Right cardiac atrium (tissue), 5 donors: ENCODE measurements around the gene GNAQ. TPM values are rescaled to one million over a fixed set of nuclear protein-coding genes. Genes with fewer than 3 reads are reported as not detected.
A peak's percentile ranks its signal among the peaks of the same experiment; 100 is the strongest.
"Not testable (repeated sequence)": the region's sequence is repeated elsewhere in the genome, so short reads cannot be mapped to it uniquely, and the experiment has no call there.

Experiments used
- ATAC-seq, 2 donors: fragments of 200-7000 bp; cut with Tn5 transposase; one replicate each; pipeline versions ENCODE4 v1.8.0 to v1.9.1; 2020; ENCODE audit warnings: moderate library complexity in 2 of 2, mild to moderate bottlenecking in 1 of 2
- DNase-seq, 3 donors: peaks; one replicate each; pipeline ENCODE4 v3.0.0-alpha.2; 2020
- H3K27ac ChIP-seq: one replicate; pipeline ENCODE4 v1.5.1; 2013; ENCODE audit warnings: mild to moderate bottlenecking, low read length, control low read depth, moderate library complexity
- H3K27me3 ChIP-seq: one replicate; pipeline ENCODE4 v1.6.1; 2013; ENCODE audit not compliant: control insufficient read depth, insufficient read depth
- H3K4me1 ChIP-seq: one replicate; pipeline ENCODE4 v1.6.1; 2013; ENCODE audit warnings: low read length; ENCODE audit not compliant: control insufficient read depth, insufficient read depth
- H3K4me3 ChIP-seq: one replicate; pipeline ENCODE4 v1.5.1; 2013; ENCODE audit warnings: low read length, control low read depth
- H3K9me3 ChIP-seq: one replicate; pipeline ENCODE4 v1.6.1; 2013; ENCODE audit warnings: low read length; ENCODE audit not compliant: control insufficient read depth
- WGBS: extraction: QIAGEN DNeasy Blood & Tissue Kit; methylation state at CpG from one replicate; pipeline ENCODE4 v1.1.7; 2013; 5-methylcytosine and 5-hydroxymethylcytosine counted together
- intact Hi-C, 4 donors: fragments of 100-400 bp; cut with DNase I; formaldehyde crosslinking; loops; one replicate each; pipeline versions ENCODE4 v1.11.0 to v1.14.0; 2022 to 2023
- polyA plus RNA-seq: library from polyadenylated mRNA; stranded (reverse); fragments of 200-250 nt; gene quantifications from one replicate; pipeline ENCODE4 v1.2.3, GENCODE V29; 2013
- total RNA-seq, 4 donors: library from RNA; stranded (reverse); fragmentation: NEBNext Ultra II Directional; extraction: Animal tissue kit (Norgen Biotek cat#: 25700); gene quantifications; one replicate each; pipeline ENCODE4 v1.2.1, GENCODE V29; 2021
- donor health status: healthy with polysubstance abuse.
- donor health status: DM: no; HTN: yes; CAD: no.
- donor health status: DM: no; HTN: no; CAD: no.
- donor health status: DM: no; HTN: yes; CAD: no; lungs with severe emphysema.
- donor health status: DM: yes; HTN: yes; CAD: no.

GNAQ gene
- total and polyA plus RNA-seq, 5 donors = 6.0 to 18.1 (median 16.4) TPM

DNA sequence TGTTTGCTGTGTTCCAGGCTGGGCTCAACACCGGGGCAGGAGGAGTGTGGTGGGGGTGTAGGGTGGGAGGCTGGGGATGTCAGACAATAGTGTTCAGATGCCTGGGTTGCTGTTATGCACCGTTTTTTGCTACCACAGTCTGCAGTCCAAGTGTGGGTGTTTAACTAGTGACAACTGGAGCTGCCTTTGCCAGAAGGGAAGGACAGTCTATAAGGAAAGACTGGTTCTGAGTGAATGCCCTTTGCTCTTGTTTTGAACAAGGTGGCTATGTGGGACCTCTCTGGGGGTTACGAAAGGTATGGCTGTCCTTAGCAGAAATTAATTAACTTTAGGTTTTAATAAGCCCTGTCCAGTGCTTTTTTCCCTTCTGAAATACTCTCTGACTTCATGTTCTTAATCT, 265.0 kb downstream of the GNAQ start:
- no peaks in the 10 kb centered on the region for H3K9me3 ChIP-seq
- H3K27ac ChIP-seq = no peak overlapping the region
- 79% methylated on average over 3 of the region's 3 CpGs for WGBS
- intact Hi-C loops = no loop called here
- no peak for ATAC-seq
- DNase-seq = no peak
- H3K4me1 ChIP-seq = no peaks in the 10 kb centered on the region
- no peaks in the 10 kb centered on the region for H3K27me3 ChIP-seq
- H3K4me3 ChIP-seq = no peak overlapping the region

DNA sequence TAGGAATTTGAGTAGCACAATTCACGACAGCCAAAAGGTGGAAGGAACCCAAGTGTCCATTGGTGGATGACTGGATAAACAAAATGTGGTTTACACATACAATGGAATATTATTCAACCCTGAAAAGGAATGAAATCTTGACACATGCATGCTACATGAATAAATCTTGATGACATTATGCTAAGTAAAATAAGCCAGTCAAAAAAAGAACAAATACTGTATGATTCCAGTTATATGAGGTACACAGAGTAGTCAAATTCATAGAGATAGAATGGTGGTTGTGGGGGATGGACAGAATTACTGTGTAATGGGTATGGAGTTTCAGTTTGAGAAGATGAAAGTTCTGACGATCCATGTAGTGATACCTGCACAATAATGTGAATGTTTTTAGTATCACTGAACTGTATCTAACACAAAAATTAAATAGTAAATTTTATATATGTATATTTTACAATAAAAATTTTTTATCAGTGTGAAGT, 265.8 kb downstream of the GNAQ start:
- no peak overlapping the region for H3K27ac ChIP-seq
- WGBS = 85% methylated on average over 2 of the region's 2 CpGs
- H3K4me1 ChIP-seq = no peaks in the 10 kb centered on the region
- no peak overlapping the region for H3K4me3 ChIP-seq
- intact Hi-C loops = no loop called here
- DNase-seq (no peak), ATAC-seq (no peak)
- no peaks in the 10 kb centered on the region for H3K9me3 ChIP-seq
- H3K27me3 ChIP-seq = no peaks in the 10 kb centered on the region

DNA sequence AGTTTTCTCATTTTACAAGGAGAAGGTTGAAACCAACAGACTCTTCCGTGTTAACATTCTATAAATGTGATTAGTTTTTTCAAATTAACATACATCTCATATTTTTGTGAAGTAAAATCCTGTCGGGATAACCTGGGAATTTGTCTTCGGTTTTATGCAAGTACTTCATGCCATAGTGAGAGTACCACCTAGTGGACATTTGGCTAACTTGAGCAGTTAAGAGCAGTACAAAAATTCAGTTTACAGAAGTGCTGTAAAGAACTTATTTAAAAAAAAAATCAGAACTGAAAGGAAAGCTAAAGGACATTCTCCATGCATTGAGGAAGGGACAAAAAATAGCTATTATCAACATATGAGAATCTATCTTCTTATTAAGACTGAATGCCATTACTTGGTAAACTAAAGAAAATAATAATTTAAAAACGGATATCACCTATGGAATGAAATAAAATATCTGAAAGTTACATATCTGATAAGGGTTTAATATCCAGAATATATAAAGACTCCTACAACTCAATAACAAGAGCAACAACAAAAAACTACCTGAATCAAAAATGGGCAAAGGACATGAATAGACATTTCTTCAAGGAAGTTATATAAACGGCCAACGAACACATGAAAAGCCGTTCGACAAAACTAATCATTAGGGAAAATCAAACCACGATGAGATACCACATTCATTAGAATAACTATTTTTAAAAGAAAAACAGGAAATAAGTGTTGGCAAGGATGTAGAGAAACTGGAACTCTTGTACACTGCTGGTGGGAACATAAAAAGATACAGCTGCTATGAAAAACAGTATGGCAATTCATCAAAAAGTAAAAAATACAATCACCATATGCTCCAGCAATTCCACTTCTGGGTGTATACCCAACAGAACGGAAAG, 266.5 kb downstream of the GNAQ start:
- H3K27me3 ChIP-seq = no peaks in the 10 kb centered on the region
- 69% methylated on average over 10 of the region's 10 CpGs for WGBS
- H3K27ac ChIP-seq = no peak overlapping the region
- intact Hi-C loops = no loop called here
- no peaks in the 10 kb centered on the region for H3K9me3 ChIP-seq
- DNase-seq (no peak), ATAC-seq (no peak)
- no peak overlapping the region for H3K4me3 ChIP-seq
- no peaks in the 10 kb centered on the region for H3K4me1 ChIP-seq

DNA sequence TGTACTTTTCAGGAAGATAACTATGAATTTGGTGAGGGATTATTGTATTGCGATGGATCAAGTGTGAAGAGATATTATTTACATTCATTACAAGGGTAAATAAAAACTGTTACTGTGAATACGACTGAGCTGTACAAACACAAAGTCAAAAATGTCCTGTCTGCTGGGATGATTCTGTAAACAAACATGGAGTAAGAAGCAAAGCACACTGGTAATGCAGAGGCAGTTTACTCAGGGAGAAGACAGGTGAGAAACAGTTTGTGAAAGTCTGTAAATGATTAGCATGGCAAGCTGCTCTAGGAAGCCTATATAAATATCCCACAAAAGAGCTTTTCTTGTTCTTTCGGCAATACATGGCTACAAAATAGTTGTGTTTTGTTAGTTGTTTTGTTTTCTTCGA, 268.0 kb downstream of the GNAQ start:
- Histone ChIP-seq H3K4me1 (no peaks in the 10 kb centered on the region), H3K27me3 (no peaks in the 10 kb centered on the region), H3K27ac (no peak overlapping the region), H3K9me3 (no peaks in the 10 kb centered on the region), H3K4me3 (no peak overlapping the region)
- ATAC-seq (no peak), DNase-seq (no peak)
- intact Hi-C loops = no loop called here
- WGBS = 91% methylated on average over 4 of the region's 4 CpGs

DNA sequence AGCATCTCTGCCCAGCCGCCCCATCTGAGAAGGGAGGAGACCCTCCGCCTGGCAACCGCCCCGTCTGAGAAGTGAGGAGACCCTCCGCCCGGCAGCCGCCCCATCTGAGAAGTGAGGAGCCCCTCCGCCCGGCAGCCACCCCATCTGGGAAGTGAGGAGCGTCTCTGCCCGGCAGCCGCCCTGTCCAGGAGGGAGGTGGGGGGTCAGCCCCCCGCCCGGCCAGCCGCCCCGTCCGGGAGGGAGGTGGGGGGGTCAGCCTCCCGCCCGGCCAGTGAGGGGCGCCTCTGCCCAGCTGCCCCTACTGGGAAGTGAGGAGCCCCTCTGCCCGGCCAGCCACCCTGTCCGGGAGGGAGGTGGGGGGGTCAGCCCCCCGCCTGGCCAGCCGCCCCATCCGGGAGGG, 270.7 kb downstream of the GNAQ start:
- WGBS = 97% methylated on average over 20 of the region's 25 CpGs
- H3K27ac ChIP-seq, ATAC-seq, intact Hi-C loops, DNase-seq, H3K4me1 ChIP-seq, H3K4me3 ChIP-seq, H3K27me3 ChIP-seq, H3K9me3 ChIP-seq: not testable (repeated sequence)

DNA sequence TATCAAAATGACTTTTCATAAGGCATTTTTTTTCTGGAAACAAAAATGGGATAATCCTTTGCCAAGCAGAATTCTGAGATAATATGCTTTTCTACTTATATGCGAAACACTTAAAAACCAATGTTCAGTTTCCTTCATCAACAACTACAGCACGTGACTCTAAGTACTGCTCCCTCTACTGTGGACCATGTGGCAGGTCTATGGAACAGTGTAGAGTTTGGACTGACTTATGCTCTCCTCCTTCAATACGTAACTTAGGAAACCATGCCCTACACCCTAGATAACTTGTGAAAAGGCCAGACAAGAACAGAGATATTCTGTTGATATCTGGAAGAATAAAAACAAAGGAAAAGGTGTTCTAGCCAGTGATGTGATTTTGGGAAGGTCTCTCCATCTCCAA, 272.2 kb downstream of the GNAQ start:
- intact Hi-C loops = loop anchor here in 2 of 4 donors (10.0 kb wide), 2 partner anchors 305 to 325 kb away; no protein-coding TSS in a partner anchor
- H3K4me1 ChIP-seq = no peaks in the 10 kb centered on the region
- no peak overlapping the region for H3K4me3 ChIP-seq
- H3K27me3 ChIP-seq = no peaks in the 10 kb centered on the region
- no peaks in the 10 kb centered on the region for H3K9me3 ChIP-seq
- no peak for ATAC-seq
- DNase-seq = no peak
- 70% methylated on average over 3 of the region's 3 CpGs for WGBS
- H3K27ac ChIP-seq = no peak overlapping the region

DNA sequence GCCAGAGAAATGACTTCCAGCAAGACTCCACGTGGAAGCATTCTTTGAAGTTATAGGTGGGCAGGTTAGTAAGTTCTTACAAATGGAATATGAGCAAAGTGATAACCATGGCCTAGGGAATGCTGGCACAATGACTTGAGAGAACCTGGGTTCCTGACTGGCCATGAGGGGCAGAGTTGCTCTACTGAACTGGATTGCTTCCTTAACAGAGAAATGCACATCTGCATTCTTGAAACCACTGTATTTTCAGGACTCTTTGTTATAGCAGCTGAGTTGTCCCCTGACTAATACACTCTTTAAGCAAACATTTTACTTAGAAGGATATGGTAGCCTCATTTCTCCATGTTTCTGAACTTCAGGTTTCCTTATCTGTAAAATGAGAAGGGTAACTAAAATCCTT, 275.2 kb downstream of the GNAQ start:
- Histone ChIP-seq H3K4me3 (no peak overlapping the region), H3K27ac (no peak overlapping the region), H3K4me1 (no peaks in the 10 kb centered on the region), H3K9me3 (no peaks in the 10 kb centered on the region), H3K27me3 (no peaks in the 10 kb centered on the region)
- ATAC-seq (no peak), DNase-seq (no peak)
- whole genome bisulfite sequencing = 98% methylated on average over 1 of the region's 1 CpG
- intact Hi-C loops = loop anchor here in 2 of 4 donors (10.0 kb wide), 2 partner anchors 302 to 322 kb away; no protein-coding TSS in a partner anchor

DNA sequence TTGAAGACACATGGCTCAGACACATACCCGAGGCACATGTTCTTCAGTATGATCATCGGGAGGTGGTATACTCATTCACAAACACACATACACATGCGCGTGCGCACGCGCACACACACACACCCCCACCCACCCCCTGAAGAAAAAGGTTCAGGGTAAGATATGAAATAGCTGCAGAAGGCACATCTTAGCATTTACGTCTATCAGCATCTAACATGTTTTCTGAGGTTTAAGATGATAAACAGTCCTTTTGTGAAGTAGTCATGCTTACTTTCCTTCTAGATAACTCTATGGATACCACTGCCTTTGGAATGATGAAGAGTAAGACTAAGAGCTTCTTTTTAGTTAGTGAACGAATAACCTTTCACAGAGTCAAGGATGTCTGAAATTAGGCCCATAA, 278.4 kb downstream of the GNAQ start:
- DNase-seq (no peak), ATAC-seq (no peak)
- intact Hi-C loops = loop anchor here in 2 of 4 donors (10.0 kb wide), 2 partner anchors 298 to 318 kb away; no protein-coding TSS in a partner anchor
- Histone ChIP-seq H3K4me1 (no peaks in the 10 kb centered on the region), H3K9me3 (no peaks in the 10 kb centered on the region), H3K27me3 (no peaks in the 10 kb centered on the region), H3K27ac (no peak overlapping the region), H3K4me3 (no peak overlapping the region)
- 91% methylated on average over 9 of the region's 9 CpGs for WGBS

DNA sequence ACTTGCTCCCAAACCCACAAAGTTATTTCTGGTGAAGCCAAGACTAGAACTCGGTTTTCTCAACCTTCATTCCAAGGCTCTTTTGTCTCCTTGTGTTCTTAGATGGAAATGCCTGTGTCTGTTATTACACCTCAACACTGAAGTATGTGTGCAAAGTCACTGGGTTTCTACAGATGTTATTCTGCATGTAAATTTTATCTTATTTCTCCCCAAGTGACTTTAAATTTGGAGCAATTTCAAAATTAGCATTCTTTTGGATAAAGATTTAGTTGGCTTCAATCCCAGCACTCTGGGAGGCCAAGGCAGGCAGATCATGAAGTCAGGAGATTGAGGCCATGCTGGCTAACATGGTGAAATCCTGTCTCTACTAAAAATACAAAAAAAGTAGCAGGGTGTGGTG, 279.1 kb downstream of the GNAQ start:
- DNase-seq = no peak
- 46% methylated on average over 1 of the region's 1 CpG for WGBS
- Histone ChIP-seq H3K4me3 (no peak overlapping the region), H3K4me1 (no peaks in the 10 kb centered on the region), H3K27me3 (no peaks in the 10 kb centered on the region), H3K9me3 (no peaks in the 10 kb centered on the region), H3K27ac (no peak overlapping the region)
- no peak for ATAC-seq
- intact Hi-C loops = loop anchor here in 2 of 4 donors (10.0 kb wide), 2 partner anchors 298 to 318 kb away; no protein-coding TSS in a partner anchor

DNA sequence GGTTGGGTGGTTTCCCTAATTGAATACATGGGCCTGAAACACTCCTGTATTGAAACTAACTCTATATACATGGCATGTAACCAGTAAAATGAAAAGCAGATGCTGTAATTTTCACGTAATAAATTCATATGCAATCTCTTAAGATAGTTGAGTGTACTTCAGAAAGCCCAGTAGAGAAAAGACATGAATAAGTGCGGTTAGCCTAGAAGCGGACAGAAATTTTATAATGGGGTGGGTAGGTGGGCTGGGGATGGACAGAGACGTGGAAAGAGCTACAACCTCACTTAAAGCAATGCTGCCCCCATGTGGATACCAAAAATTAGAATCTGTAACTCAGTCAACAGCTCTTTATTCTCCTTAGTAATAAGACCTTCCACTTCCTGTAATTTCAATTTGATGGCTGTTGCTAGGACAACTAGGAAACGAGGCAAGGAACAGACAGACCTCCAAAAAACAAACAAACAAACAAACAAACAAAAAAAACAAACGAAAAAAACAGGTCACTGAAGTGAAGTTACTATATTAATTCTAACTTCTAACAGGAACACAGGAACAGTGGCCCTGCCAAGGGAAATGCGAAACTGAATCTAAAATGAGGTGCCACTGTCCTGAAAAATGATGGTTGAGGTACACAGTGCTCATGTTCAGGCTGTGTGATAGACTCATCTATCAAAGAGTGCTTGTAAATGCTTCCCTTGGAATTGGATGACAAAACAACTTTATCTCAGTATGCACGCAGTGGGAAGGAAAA, 280.1 kb downstream of the GNAQ start:
- H3K27ac ChIP-seq = no peak overlapping the region
- 38% methylated on average over 8 of the region's 8 CpGs for WGBS
- no peaks in the 10 kb centered on the region for H3K27me3 ChIP-seq
- DNase-seq = no peak
- H3K4me3 ChIP-seq = no peak overlapping the region
- intact Hi-C loops = loop anchor here in 2 of 4 donors (10.0 kb wide), 2 partner anchors 297 to 317 kb away; no protein-coding TSS in a partner anchor
- no peaks in the 10 kb centered on the region for H3K9me3 ChIP-seq
- H3K4me1 ChIP-seq = no peaks in the 10 kb centered on the region
- ATAC-seq = peak; percentile 75 to 82

DNA sequence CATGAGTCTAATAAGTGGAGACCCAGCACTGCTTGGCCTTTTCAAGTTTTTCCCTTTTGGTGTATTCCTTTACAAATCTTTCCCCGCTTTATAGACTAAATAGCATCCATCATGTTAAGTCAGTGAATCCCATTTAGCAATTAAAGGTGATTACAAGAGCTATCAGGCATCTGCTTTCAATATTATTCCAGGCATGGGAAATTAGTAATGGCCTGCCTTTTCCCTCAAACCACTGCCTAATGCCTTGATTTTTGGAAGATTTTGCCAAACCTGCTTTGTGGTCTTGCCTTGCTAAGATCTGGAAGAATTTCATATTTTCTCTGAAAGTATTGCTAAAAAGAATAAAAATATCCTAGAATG, 280.6 kb downstream of the GNAQ start:
- Histone ChIP-seq H3K4me3 (no peak overlapping the region), H3K27me3 (no peaks in the 10 kb centered on the region), H3K4me1 (no peaks in the 10 kb centered on the region), H3K27ac (no peak overlapping the region), H3K9me3 (no peaks in the 10 kb centered on the region)
- DNase-seq = no peak
- 96% methylated on average over 1 of the region's 1 CpG for WGBS
- no peak for ATAC-seq
- intact Hi-C loops = loop anchor here in 2 of 4 donors (10.0 kb wide), 2 partner anchors 296 to 316 kb away; no protein-coding TSS in a partner anchor
